GM19238 (cell line): Measurements from ENCODE around the gene AGBL2.
"Not testable (repeated sequence)": the region's sequence is repeated elsewhere in the genome, so short reads cannot be mapped to it uniquely, and the experiment has no call there.

Experiments used
- DNase-seq: peaks from one replicate; pipeline ENCODE4 v3.0.0; 2011; ENCODE audit warnings: low spot score; ENCODE audit not compliant: insufficient read length

AGBL2 gene

DNA sequence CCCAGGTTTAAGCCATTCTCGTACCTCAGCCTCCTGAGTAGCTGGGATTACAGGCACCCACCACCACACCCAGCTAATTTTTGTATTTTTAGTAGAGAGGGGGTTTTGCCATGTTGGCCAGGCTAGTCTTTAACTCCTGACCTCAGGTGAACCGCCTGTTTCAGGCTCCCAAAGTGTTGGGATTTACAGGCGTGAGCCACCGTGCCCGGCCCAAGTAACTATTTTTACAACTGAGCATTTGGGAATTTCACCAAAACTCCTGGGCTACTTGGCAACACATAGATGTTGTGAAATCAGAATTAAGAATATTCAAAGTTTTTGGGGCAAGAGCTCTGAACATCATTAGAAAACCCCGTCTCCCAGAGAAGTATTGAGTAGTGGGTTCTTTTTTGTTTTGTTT is 74.7 kb downstream of the AGBL2 start:
- not testable (repeated sequence) for DNase-seq

DNA sequence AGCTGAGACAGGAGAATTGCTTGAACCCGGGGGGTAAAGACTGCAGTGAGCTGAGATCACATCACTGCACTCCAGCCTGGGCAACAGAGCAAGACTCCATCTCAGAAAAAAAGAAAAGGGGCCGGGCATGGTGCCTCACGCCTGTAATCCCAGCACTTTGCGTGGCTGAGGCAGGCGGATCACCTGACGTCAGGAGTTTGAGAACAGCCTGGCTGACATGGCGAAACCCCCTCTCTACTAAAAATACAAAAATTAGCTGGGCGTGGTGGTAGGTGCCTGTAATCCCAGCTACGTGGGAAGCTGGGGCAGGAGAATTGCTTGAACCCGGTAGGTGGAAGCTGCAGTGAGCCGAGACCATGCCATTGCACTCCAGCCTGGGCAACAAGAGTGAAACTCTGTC is 78.8 kb downstream of the AGBL2 start:
- DNase-seq = not testable (repeated sequence)

DNA sequence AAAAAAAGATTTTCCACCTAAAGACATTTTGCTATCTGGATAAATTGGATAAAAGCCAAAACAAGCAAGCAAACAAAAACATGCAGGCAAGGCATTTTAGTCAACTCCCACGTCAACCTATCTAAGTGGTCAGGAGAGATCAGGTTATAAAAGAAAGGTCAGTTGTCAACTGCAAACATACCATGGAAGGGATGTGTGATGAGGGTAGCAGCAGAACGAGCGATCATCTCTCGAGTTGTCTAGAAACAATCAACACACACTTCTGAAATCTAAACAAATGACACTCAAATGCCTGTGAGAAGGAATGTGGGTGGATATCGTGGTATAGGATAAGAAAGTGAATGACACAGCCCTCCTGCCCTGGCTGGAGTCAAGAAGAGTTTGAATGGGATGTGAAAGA is 83.7 kb downstream of the AGBL2 start:
- no peak for DNase-seq

DNA sequence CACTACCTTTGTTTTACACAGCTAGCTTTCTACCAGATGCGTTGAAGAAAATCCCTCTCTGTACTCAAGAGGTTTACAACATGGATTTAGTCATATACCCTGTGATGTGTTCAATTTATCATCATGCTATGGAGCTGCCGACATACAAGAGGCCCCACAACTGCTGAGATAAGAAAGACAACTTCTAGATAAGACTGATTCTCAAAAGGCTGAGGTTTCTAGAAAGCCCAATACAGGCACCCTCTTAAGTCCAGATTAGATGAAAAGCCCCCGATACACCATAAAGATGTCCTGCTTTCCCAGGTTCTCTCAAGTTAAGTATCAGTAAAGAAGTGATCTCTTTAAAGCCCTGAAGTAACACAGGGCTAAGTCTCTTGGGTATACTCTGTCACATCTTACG is 87.1 kb downstream of the AGBL2 start:
- no peak for DNase-seq

DNA sequence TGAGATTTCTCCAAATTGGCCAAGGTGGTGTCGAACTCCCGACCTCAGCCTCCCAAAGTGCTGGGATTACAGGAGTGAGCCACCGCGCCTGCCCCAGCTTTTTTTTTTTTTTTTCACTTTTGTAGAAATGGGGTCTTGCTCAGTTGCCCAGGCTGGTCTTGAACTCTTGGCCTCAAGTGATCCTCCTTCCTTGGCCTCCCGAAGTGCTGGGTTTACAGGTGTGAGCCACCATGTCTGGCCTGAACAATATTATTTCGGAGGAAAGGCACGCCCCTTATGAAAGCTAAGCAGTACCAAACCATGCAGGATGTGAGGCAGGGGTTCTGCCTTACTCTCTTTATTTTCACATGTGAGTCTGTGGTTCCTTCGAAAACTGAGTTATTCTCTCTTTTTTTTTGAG is 88.9 kb downstream of the AGBL2 start:
- DNase-seq = no peak

DNA sequence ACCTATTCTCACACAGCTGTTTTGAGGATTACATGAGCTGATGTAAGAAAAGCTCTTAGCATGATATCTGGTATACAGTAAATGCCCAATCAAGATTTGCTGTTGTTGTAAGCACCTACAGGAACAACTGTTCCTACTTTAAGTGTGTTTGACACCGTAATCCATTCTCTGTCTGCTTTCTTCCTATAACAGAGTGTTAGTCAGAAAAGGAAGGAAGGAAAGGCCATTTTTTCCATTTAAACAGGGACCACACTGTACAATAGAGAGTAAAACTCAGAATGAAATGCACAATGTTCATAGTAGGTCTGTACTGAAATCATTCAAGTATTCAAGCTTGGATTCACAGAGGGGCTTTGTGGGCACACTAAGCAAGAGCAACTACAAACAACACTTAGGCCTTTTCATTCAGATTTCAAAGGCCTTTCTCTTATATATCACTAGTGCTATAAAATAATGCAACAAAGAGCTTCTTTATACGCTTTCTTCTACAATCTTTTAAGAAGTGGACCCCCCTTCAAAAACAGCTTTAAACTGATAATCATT is 94.3 kb downstream of the AGBL2 start:
- no peak for DNase-seq

DNA sequence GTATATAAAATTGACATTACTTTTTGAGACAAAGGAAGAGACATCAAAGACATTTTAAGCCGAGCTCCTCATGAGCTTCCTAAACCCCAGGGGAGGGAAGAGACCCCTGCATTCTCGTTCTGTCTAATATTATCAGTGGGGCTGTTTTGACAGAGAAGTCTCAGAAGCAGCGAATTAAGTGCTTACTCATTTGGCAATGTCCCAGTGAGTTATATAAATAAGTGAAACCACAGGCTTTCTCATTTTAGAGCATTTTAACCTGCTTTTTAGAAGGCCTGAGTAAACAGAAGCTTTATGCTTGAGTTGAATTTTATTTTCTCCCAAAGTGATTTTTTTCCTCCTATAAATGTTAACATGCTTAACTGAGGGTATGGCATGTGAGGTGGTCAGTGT is 97.8 kb downstream of the AGBL2 start:
- DNase-seq = no peak

DNA sequence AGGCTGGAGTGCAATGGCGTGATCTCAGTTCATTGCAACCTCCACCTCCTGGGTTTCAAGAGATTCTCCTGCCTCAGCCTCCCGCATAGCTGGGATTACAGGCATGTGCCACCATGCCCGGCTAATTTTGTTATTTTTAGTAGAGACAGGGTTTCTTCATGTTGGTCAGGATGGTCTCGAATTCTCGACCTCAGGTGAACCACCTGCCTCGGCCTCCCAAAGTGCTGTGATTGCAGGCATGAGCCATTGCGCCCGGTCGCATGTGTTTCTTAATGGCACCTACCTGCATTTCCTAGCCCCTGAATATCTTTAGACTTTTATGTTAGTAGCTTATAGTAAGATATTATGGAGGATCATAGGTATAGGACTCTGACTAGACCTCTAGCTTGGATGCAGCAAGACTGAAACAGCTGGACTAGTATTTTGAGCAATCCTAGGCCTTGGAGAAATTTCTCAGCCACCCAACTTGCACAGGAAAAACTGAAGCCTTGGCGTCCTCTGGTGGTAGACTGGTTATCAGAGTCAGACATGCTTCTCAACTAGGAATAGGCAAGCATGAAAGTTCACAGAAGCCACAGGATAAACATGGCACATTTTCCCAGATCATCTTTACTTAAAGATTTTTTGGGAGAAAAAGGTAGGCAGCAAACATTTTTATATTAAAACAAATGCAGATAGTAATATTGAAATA is 98.3 kb downstream of the AGBL2 start:
- DNase-seq = no peak

DNA sequence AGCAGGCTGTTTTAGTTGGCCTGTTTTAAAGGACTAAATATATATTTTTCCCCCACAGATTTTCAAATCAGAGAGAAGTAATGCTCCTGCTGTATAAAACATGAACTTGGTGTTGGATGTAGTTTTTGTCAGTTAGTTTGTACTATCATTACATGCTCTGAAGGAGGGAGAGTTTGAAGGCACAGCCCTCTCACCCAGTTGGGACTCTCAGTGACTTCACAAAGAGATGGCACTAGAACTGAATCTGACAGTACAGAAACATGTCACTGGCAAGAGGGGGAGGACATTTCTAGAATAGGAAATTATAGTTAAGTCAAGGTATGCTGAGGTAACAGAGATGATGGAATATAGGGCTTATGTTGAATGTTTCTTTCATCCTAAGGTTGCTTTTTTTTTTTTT is 99.9 kb downstream of the AGBL2 start:
- no peak for DNase-seq

DNA sequence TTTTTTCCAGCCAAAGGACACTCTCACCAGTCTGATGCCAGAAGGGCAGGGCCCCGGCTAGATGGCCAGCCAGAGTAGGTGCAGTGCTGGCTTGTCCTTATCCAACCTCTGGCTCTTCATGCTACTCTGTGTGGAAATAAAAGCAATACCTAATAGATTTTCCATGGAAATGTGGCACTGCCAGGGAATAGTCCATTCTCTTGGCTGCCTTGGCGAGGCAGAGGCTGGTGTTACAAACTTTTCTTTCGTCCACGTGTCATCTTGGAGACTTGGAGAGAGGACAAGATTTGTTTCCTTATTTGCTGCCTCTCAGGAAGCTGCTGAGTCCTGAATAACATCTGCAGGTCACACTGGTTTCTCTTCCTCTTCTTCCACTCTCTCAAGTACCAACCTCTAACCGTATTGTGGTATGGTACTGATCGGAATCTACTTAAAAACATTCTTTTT is 103.8 kb downstream of the AGBL2 start:
- no peak for DNase-seq

DNA sequence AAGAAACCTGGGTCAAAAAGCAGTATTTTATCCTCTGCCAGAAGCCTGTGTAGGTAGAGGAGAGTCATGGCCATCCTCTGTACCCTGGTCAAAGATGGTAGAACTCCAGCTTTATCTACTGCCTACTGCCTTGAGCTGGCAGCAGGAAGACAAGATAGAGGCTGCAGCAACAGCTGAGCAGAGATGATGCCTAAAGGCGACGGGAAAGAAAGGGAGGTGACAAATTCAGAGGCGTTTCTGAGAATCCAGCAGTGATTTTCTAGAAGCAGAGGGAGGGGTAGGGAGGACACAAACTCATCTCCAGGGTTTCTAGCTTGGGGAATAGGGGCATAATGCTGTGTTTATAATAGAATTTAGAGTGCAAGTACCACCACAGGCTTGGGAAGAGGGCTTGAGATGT is 105.5 kb downstream of the AGBL2 start:
- no peak for DNase-seq
